ENCODE results near the gene PLCXD1.

- TF ChIP-seq EZH2 (IDR thresholded peaks at IDR 0.05; ENCODE audit: borderline replicate concordance, low read depth, low read length, severe bottlenecking) = no peak
- TF ChIP-seq, protein P1, sequence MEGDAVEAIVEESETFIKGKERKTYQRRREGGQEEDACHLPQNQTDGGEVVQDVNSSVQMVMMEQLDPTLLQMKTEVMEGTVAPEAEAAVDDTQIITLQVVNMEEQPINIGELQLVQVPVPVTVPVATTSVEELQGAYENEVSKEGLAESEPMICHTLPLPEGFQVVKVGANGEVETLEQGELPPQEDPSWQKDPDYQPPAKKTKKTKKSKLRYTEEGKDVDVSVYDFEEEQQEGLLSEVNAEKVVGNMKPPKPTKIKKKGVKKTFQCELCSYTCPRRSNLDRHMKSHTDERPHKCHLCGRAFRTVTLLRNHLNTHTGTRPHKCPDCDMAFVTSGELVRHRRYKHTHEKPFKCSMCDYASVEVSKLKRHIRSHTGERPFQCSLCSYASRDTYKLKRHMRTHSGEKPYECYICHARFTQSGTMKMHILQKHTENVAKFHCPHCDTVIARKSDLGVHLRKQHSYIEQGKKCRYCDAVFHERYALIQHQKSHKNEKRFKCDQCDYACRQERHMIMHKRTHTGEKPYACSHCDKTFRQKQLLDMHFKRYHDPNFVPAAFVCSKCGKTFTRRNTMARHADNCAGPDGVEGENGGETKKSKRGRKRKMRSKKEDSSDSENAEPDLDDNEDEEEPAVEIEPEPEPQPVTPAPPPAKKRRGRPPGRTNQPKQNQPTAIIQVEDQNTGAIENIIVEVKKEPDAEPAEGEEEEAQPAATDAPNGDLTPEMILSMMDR (IDR thresholded peaks at IDR 0.05; ENCODE audit: borderline replicate concordance, extremely low read depth, low read length, poor library complexity, severe bottlenecking) = no peak
Measured at GRCh38 chrX:300334-300733, 19.2 kb downstream of the PLCXD1 start.

Measured in DND-41 (cell line).